ENCODE data around the gene DOCK9.

GRCh38 chr13:98868932-98869331 is 108.9 kb downstream of the DOCK9 start:
- TF ChIP-seq CTCF (IDR thresholded peaks at IDR 0.05) (no peak), EP300 (IDR thresholded peaks at IDR 0.05) (no peak), POLR2AphosphoS5 (IDR thresholded peaks at IDR 0.05) (no peak)

All from upper lobe of left lung (tissue), 4 donors.